Measurements from ENCODE around the gene ARHGEF39.

The ARHGEF39 gene

GRCh38 chr9:35703906-35704672, 39.1 kb upstream of the ARHGEF39 start:
- no peak for ATAC-seq
- no peak for TF ChIP-seq SNAI2 (CRISPR knock-in tag; IDR thresholded peaks at IDR 0.05)
- TF ChIP-seq ZFP30 (CRISPR knock-in tag; IDR thresholded peaks at IDR 0.05) = no peak
- no peak for TF ChIP-seq GLIS3 (CRISPR knock-in tag; IDR thresholded peaks at IDR 0.05)
- TF ChIP-seq RARB (CRISPR knock-in tag; IDR thresholded peaks at IDR 0.05) = no peak
- TF ChIP-seq ZFP3 (CRISPR knock-in tag; IDR thresholded peaks at IDR 0.05) = no peak
- no peak for TF ChIP-seq BACH2 (CRISPR knock-in tag; IDR thresholded peaks at IDR 0.05; ENCODE audit: borderline replicate concordance)
- TF ChIP-seq ZC3H10 (CRISPR knock-in tag; IDR thresholded peaks at IDR 0.05) = no peak
- TF ChIP-seq PPARA (CRISPR knock-in tag; IDR thresholded peaks at IDR 0.05; ENCODE audit: borderline replicate concordance) = no peak
- TF ChIP-seq CSDC2 (CRISPR knock-in tag; IDR thresholded peaks at IDR 0.05) = no peak
- no peak for TF ChIP-seq ZNF8 (CRISPR knock-in tag; IDR thresholded peaks at IDR 0.05)
- TF ChIP-seq ESRRG (CRISPR knock-in tag; IDR thresholded peaks at IDR 0.05) = no peak
- TF ChIP-seq ARNTL (CRISPR knock-in tag; IDR thresholded peaks at IDR 0.05; ENCODE audit: borderline replicate concordance, low read depth) = no peak
- TF ChIP-seq ZNF70 (CRISPR knock-in tag; IDR thresholded peaks at IDR 0.05) = no peak
- no peak for TF ChIP-seq CSRNP3 (CRISPR knock-in tag; IDR thresholded peaks at IDR 0.05)
- no peak for TF ChIP-seq ISL1 (CRISPR knock-in tag; IDR thresholded peaks at IDR 0.05)
- no peak for TF ChIP-seq OSR1 (CRISPR knock-in tag; IDR thresholded peaks at IDR 0.05)
- no peak for TF ChIP-seq TSHZ2 (CRISPR knock-in tag; IDR thresholded peaks at IDR 0.05)
- TF ChIP-seq TOX (CRISPR knock-in tag; IDR thresholded peaks at IDR 0.05; ENCODE audit: borderline replicate concordance) = no peak

- TF ChIP-seq OSR1 (CRISPR knock-in tag; IDR thresholded peaks at IDR 0.05) = no peak
- no peak for ATAC-seq
Observed at GRCh38 chr9:35702696-35703095, 37.7 kb upstream of the ARHGEF39 start.

- no peak for TF ChIP-seq ZC3H10 (CRISPR knock-in tag; IDR thresholded peaks at IDR 0.05)
- no peak for TF ChIP-seq ZNF8 (CRISPR knock-in tag; IDR thresholded peaks at IDR 0.05)
- TF ChIP-seq TSHZ2 (CRISPR knock-in tag; IDR thresholded peaks at IDR 0.05) = no peak
- TF ChIP-seq ARNTL (CRISPR knock-in tag; IDR thresholded peaks at IDR 0.05; ENCODE audit: borderline replicate concordance, low read depth) = no peak
- TF ChIP-seq BACH2 (CRISPR knock-in tag; IDR thresholded peaks at IDR 0.05; ENCODE audit: borderline replicate concordance) = no peak
Observed at GRCh38 chr9:35700942-35701341, 35.9 kb upstream of the ARHGEF39 start.

GRCh38 chr9:35700031-35700430, 35.0 kb upstream of the ARHGEF39 start:
- ATAC-seq = no peak
- TF ChIP-seq ESRRG (CRISPR knock-in tag; IDR thresholded peaks at IDR 0.05) (no peak), SNAI2 (CRISPR knock-in tag; IDR thresholded peaks at IDR 0.05) (no peak), ARNTL (CRISPR knock-in tag; IDR thresholded peaks at IDR 0.05; ENCODE audit: borderline replicate concordance, low read depth) (no peak), TOX (CRISPR knock-in tag; IDR thresholded peaks at IDR 0.05; ENCODE audit: borderline replicate concordance) (no peak), CSRNP3 (CRISPR knock-in tag; IDR thresholded peaks at IDR 0.05) (no peak), CREB5 (CRISPR knock-in tag; IDR thresholded peaks at IDR 0.05; ENCODE audit: low read depth) (no peak), ISL1 (CRISPR knock-in tag; IDR thresholded peaks at IDR 0.05) (no peak), RARB (CRISPR knock-in tag; IDR thresholded peaks at IDR 0.05) (no peak), POU6F1 (CRISPR knock-in tag; IDR thresholded peaks at IDR 0.05; ENCODE audit: borderline replicate concordance, low read depth) (no peak), PPARA (CRISPR knock-in tag; IDR thresholded peaks at IDR 0.05; ENCODE audit: borderline replicate concordance) (no peak), CSDC2 (CRISPR knock-in tag; IDR thresholded peaks at IDR 0.05) (no peak), PATZ1 (CRISPR knock-in tag; IDR thresholded peaks at IDR 0.05; ENCODE audit: borderline replicate concordance) (no peak)

More at GRCh38 chr9:35700942-35701341, 35.9 kb upstream of the ARHGEF39 start:
- ATAC-seq = no peak
